ENCODE measurements around the gene VOPP1. TPM values are rescaled to one million over a fixed set of nuclear protein-coding genes. Genes with fewer than 3 reads are reported as not detected.

VOPP1 gene
- total RNA-seq, 1 donor from 2014 or later = 47.0 TPM

DNA sequence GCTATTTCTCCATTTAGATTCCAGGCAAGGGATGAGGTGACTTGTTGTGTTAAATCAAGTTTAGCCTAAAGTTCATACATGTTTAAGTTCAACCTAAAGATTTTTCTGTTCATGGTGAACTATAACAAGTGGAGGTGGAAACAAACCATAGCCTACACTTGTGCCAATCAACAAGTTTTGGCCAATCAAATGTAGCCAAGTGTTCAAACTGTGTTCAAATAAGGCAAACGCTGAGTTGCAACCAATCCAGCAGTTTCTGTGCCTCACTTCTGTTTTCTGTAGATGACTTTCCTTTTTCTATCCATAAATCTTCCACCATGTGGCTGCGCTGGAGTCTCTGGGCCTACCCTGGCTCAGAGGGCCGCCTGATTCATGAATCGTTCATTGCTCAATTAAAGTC is 4.5 kb upstream of the VOPP1 start:
- DNase-seq = no peak

DNA sequence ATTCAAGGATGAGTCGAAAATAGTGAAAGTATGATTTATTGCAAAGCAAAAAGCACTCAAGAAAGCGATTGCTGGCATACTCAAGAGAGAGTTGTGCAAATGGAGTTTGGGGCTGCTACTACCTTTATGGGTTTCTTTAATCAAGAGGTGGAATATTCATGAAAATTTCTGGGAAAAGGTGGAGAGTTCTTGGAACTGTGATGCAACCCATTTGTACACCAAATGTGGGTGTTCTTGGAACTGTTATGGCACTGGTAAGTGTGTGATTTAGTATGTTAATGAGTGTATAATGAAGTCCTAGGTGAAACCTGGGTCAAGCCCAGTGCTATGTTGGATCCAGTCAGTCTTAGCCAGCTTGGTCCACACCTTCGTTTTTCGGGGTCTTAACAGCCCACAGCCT is 3.4 kb upstream of the VOPP1 start:
- DNase-seq = no peak

DNA sequence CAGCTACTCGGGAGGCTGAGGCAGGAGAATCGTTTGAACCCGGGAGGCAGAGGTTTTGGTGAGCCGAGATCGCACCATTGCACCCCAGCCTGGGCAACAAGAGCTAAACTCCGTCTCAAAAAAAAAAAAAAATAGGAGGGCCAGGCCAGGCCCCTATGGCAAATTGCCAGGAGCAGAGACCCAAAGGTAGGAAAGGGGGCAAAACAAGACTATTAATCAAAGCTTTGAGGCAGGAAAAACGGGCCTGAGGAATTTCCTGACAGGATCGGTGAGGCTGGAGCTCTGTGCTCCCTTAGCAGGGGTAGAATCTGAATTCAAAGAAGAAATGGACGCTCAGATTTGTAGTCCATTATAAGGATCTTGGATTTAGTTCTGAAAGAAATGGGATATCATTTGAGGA is 2.8 kb upstream of the VOPP1 start:
- no peak for DNase-seq

DNA sequence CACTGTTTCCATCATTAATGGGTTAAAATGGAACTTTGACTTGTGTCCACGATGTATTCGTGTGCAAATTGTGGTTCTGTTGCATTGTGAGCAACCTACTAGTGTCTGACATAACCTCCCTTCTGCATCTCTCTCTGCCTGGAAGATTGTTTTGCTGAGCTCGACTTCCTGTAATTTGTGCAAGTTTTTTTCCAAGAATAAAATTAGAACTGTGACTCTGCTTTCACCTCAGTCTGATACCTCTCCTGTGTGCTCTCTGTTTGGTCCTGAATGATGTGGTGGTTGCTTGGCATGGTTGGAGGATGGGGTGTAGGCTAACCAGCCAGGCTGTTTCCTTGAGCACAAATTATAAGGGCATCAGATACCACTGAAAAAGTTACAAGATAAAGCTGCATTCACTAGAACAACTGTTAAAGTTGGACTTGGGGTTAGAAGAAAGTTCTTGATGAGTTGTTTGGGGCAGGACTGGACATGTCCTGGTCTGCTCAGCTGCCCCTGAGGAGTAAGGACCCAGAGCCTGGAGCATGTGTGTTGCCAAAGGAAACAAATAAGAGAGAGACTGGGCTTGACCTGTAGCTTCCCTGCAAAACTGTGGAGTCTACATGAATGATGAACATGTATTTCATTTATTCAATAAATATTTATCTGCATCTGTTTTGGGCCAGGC is 1.9 kb upstream of the VOPP1 start:
- DNase-seq = no peak

DNA sequence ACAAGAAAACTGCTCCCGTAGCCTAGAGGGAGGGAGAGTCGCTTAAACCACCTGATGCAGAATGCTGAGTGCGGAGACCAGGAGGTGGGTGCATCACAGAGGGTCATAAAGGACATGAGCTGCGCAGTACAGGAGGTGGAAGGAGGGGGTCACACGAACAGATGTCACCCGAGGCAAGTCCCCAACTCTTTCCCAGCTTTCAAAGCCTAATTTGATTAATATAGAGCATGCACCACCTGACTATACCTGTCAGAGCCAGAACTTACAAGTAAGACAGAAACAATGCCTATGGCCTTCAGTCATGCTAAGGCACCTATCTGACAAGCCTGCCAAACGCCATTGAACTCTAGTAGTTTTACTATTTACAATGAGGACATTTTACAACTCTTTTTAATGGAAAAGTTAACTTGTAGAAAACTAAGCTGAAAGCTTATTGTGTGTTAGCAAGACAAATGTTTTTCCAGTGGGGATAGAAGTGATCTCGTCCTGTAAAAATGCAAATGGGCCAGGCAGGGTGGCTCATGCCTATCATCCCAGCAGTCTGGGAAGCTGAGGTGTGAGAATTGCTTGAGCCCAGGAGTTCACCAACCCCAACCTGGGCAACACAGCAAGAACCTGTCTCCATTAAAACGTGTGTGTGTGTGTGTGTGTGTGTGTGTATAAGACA is 1.1 kb upstream of the VOPP1 start:
- no peak for DNase-seq

DNA sequence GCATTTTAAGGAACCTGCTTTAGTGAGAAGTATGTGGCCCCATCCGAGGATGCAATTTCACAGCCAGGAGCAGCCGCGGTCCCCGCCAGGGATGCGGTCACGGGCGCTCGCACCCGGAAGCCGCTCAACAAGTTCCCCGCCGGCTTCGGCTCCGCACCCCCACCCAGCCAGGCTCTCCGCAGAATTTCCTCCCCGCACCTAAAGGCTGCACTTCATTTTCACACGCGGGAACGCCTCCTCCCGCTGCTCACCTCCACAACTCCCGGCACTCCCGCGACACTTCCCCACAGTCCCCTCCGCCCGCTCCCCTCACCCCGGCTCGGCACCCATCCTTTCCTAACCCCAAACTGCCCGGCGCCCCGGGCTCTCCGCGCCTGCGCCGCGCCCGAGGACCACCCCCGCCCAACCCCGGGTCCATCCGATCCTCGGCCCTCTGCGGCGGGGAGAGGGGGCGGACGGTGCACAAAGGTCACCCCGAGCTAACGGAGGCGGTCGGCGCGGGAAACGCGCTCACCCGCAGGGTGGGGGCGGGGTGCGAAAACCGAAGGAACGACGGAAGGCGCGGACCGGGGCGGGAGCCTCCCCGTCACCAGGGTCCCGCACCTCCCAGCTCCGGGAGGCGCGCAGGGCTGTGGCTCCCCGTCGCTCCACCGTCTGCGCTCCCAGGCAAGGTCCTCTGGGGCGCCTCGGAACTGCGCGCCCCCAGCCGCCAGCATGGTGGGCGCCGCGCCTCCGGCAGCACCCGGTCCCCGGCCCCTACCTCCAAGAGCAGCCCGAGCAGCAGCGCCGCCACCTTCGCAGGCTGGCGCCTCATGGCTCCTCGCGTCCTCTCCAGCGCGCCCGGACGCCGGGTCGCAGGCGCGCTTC is 558 bp downstream of the VOPP1 start:
- peak; percentile 49 for DNase-seq

DNA sequence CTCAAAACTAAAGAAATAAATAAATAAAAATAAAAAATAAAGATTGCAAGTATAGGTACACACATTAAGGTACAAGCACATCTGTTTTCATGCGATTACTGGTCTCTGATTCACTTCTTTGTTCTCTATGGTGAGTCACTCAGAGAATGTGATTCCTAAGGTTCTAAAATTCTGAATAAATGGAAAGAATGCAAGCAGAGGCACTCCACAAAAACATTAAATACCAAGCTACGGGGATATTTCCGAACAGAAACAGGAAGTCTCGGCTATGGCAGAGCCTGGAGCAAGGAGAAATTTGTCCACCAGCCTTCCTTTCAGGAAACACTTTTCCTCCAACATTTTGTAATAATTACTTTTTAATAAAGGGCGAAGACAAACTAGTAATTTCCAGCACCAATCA is 1.4 kb downstream of the VOPP1 start:
- no peak for DNase-seq

DNA sequence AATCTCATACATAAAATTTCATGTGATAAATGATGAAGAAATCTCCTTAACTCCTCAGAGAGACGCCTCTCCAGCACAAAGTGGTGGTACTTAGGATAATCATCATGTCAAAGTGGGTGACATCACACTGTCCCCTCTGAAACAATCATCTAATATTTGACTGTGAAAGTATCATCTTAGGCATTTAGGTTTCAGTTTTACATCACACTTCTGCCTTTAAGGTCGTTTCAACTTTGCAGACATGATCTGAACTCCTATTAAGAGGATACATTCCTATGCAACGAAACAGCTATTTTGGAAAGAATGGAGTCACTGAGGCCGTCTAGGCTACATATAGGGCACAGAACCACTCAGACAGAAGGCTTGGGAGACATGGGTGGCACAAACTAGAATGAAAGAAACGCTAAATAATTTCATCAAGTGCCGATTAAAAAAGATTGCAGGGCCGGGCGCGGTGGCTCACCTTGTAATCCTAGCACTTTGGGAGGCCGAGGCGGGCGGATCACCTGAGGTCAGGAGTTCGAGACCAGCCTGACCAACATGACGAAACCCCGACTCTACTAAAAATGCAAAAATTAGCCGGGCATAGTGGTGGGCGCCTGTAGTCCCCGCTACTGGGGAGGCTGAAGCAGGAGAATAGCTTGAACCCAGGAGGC is 2.0 kb downstream of the VOPP1 start:
- DNase-seq = no peak

DNA sequence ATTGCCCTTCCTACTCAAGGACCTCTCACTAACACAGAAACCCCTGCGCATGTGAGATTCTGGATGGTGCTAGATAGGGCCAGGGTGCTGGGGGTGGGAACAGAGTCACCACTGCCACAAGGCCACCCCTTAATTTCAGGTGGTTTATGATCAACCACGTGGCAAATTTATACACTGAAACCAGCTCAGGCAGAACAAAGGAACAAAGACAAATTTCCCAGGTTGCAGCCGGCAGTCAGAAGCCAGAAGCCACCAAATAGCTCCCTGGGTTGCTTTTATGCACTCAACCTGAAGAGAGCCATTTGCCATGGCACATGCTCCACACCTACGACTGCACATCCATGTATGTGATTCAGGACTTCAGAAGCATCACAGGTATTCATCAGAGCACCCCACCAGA is 2.5 kb downstream of the VOPP1 start:
- no peak for DNase-seq

DNA sequence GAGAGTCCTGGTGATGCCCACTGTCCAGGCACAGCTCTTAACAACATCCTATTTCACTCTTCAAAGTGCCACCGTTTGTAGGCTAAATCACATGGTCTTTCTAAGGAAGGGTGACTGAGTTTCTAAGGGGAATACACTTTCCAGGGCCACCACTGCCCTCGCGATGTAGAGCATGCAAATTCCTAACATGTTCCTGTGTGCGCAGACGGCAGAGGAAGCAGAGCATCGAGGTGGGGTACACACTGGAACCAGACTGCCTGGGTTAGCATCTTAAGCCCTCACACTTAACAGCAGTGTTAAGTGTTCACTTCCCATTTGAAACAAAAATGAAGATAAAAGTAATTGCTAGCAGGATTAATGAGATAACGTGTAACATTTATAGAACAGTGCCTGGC is 3.0 kb downstream of the VOPP1 start:
- DNase-seq = no peak

DNA sequence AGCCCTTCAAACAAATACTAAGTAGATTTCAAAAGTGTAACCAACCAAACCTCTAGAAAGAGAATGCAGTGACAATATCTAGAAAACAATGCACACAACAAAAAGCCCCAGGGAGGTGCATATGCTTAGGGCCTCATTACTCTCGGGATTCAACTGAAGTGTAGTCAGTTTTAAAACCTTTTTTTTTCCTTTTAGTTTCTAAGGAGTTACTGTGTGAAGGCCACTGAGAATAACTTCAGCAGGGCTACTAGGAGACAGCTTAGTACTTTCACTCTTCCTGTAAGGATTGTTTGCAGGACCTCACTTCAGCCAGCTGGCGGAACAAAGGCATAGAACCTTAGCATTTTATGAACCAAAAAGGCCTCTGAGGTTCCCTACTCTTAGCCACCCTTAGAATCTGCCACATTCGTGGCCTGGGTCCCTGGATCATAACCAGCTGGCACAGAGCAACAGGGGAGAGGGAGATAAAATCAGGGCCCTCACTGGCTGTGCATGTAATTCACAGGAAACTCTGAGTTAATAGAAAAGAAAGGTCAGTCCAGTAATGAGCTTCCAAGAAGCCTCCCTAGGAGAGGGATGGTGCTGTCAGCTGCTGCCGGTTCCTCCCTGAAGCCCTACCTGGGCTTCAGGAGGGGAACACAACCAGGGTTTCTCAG is 3.6 kb downstream of the VOPP1 start:
- DNase-seq = no peak

DNA sequence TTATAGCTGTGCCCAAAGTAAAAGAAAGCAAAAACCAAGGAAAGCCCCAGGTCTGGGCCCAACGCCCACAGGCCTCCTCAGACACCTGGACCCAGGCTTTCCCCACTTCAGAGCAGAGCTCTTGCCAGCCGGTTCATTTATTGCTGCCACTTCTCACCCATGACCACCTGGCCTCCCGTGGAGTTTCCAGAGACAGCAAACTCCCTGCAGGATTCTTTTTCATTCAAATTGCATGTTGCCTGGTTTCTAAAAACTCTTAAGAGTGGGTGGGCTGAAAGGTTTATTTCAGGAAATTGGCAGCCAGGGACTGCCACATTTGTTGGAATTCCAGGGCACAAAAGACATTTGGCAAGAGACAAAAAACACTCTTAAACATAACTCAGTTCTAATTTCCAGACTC is 4.7 kb downstream of the VOPP1 start:
- DNase-seq = no peak

DNA sequence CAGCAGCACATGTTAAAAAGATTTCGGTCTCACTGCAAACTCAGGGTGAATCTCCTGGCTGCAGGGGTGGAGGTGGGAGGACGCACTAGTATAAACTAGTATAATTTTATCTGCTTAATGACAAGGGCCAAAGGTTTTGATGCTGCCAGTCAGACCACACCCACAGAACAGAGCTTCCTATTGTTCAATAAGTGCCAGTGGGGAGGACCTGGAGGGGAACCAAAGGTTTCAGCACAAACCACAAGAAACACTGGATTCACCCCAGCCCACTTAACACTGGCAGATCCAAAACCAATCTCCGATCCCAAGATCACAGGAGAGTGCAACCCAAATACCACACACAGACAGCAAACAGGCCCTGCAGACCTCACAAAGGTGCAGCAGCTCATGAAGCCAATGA is 6.6 kb downstream of the VOPP1 start:
- no peak for DNase-seq

DNA sequence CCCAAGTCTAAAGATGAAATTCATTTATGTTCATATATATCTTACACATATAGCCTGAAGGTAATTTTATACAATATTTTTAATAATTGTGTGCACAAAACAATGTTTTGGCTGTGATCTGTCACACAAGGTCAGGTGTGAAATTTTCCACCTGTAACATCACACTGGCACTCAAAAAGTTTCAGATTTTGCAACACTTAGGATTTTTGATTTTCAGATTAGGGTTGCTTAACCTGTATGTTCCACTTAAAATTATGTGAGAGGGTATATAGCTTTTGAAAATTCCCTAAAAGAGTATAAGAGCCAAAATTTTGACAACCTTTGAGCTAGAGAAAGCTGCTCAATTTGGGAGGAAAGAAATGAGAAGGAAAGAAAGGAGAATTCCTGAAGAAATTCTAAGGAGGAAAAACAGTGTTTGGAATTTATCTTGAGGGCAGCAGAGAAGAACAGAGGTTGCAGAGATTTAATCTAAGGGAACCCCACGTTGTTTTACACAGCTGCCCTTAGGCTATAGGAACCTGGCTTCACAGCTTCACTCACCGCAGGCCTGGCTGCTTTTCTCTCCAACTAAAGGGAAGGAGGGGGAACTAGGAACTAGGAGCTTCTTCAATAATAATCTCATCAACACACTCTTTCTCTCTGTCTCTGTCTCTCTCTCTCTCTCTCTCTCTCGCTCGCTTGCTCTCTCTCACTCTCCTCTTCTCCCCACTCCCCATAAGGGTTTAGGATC is 8.5 kb downstream of the VOPP1 start:
- DNase-seq = no peak

DNA sequence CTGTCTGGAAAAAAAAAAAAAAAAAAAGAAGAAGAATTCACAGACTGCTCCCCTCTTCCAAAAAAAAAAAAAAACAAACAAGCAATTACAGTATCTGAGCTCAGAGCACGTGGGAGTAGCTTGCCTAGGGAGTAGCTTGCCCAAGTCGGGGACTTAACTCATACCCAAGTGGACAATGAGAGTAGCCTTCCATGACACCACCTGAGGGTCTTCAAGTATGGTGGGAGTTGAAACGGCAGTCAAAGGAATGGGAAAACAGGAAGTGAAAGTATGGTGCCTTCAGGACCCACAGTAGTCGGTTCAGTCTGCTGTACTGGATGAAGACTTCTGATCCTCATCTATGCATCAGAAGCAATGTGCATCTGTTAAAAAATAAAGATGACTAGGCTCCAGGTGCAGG is 10.6 kb downstream of the VOPP1 start:
- DNase-seq = no peak

DNA sequence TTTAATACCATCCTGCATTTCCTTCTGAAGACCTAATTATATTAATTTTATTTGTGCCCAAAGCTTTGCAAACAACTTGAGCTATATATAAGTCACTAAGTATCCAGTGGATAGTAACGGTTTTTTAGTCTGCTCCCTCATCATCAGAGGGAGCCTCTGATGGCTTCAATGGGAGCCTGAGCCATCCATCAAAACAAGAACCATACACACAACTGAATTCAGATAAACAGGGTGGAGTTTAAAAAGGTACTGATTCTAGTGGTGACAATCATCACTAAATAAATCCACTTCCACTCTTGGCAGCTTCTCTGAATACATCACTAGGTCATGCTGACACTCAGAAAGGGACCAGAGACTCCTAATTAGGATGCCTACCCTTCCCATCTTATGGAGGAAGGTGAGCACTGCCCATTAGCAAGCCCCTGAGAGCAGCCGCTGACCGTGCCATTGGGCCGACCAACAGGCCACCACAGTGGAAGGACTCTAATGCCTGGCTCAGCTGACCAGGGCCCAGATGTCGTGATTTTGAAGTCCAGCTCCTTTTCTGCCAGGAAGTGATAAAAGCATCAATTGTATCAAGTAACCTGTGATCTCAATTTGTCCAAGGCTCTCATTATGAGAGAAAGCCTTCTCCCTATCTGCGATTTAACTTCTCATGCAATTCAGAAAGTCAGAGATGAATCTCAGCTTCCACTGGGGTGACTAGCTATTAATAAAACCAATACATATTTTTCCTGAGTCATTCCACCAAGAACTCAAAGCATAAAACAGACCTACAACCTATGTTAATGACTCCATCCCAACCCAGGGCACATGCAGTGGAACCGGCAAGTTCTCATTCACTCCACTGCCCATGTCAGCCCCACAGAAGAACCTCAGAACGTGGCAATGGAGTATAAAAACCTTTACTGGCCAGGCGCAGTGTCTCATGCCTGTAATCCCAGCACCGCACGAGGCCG is 13.1 kb downstream of the VOPP1 start:
- no peak for DNase-seq

DNA sequence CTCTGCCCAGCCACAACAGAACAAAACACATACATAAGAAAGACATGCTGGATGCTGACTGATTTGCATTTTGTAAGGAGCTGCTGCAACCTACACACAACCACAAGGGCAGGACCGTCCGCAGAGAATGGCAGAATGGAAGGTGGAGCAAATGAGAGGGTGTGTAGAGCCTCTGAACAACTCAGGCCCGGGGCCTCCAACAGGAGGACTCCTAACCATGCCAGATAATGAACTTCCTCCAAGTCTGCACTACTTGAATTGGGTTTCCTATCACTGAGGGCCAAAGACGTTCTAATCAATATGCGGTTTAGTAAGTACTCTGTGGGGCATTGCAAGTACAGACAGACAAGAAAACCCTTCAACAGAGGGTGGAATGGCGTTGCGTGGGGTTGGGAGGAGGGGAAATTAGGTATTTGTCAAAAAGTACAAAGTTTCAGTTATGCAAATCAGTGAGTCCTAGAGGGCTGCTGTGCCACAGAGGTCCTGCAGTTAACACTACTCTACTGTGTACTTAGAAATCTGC is 14.6 kb downstream of the VOPP1 start:
- DNase-seq = no peak

DNA sequence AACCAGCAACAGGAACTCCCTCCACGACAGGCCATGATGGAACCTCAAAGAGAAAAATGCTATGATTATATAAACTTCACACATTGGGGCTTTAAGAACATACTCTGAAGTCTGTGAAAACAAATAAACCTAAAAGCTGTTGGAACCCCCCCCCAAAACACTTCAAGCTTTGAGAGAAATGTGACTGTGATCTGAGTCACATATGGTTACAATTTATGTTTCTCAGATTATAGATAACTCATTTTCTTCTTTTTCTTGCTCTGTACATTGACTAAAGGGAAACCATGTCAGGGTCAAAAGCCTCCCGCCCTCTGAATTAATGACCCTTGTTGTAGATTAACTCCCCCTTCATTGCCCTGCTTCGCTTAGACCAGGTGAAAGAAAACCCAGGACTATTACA is 15.8 kb downstream of the VOPP1 start:
- DNase-seq = no peak

DNA sequence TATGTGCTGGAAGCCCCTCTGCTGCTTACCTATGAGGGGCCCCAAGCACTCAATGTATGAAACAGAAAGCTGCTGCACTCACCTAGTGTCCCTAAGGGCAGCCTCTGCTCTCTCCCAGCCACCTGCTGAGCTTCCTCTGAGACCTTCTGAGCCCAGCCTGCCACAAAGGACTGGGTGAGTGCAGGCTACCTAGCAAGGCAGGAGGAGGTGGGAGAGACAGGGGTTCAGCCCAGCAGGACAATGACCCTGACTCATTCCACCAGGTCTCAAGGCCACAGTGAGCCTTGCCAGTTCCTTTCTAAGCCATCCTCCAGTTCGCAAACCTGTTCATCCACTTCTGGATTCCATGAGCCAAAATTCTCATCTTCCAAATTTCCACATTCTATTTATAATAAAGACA is 16.3 kb downstream of the VOPP1 start:
- no peak for DNase-seq

DNA sequence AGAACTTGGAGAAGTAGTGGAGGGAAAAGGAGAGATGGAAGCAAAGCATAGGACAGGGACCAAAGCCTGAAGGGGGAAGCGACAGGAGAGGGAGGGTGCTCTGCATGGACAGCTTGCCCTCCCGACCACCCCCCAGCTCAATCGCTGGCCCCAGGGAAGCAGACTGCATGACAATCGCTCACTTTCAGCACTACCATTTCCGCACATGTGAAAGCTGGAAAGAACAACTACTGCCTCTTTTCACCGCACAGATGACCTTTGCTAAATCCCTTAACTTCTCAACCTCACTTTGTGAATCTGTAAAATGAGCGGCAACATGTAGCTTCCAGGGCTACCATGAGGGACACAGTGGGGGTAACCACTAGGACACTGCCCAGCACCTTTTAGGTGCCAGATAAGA is 17.1 kb downstream of the VOPP1 start:
- DNase-seq = no peak

All from tongue (tissue), 2 donors.